Liver (tissue), 9 donors: ENCODE results near the gene ULK1. TPM values are rescaled to one million over a fixed set of nuclear protein-coding genes. Genes with fewer than 3 reads are reported as not detected.

Experiments used
- DNase-seq: peaks from one replicate; pipeline ENCODE4 v3.0.0-alpha.2; 2017; ENCODE audit warnings: low spot score
- H3K27ac ChIP-seq, 2 donors: one replicate each; pipeline ENCODE4 v1.7.0; 2013; ENCODE audit warnings: inconsistent platforms in 2 of 2, low read length in 2 of 2, control low read depth in 1 of 2, low read depth in 1 of 2, mild to moderate bottlenecking in 1 of 2
- H3K27me3 ChIP-seq, 4 donors: one replicate each; pipeline versions ENCODE4 v1.6.1 to v1.7.0; 2013; ENCODE audit warnings: low read length in 3 of 4, inconsistent platforms in 1 of 4, mild to moderate bottlenecking in 1 of 4, moderate library complexity in 1 of 4; ENCODE audit not compliant: control insufficient read depth in 4 of 4, insufficient read depth in 4 of 4
- H3K36me3 ChIP-seq, 4 donors: one replicate each; pipeline versions ENCODE4 v1.6.1 to v1.7.0; 2013; ENCODE audit warnings: low read length in 3 of 4, mild to moderate bottlenecking in 3 of 4, low read depth in 1 of 4, moderate library complexity in 1 of 4; ENCODE audit not compliant: control insufficient read depth in 4 of 4, insufficient read depth in 3 of 4
- H3K4me1 ChIP-seq, 4 donors: one replicate each; pipeline versions ENCODE4 v1.6.1 to v1.7.0; 2013; ENCODE audit warnings: low read length in 3 of 4, mild to moderate bottlenecking in 3 of 4, moderate library complexity in 1 of 4; ENCODE audit not compliant: control insufficient read depth in 4 of 4, insufficient read depth in 4 of 4
- H3K4me3 ChIP-seq, 3 donors: one replicate each; pipeline versions ENCODE4 v1.6.1 to v1.7.0; 2013; ENCODE audit warnings: low read length in 3 of 3, control low read depth in 1 of 3, low read depth in 1 of 3, mild to moderate bottlenecking in 1 of 3
- H3K9ac ChIP-seq, 2 donors: one replicate each; pipeline ENCODE4 v1.7.0; 2013; ENCODE audit warnings: low read length in 2 of 2, mild to moderate bottlenecking in 2 of 2, moderate library complexity in 2 of 2, control low read depth in 1 of 2, low read depth in 1 of 2
- H3K9me3 ChIP-seq, 4 donors: one replicate each; pipeline versions ENCODE4 v1.6.1 to v1.7.0; 2013; ENCODE audit warnings: low read length in 3 of 4; ENCODE audit not compliant: control insufficient read depth in 4 of 4
- ATF3 ChIP-seq: IDR thresholded peaks from 2 replicates; pipeline ENCODE4 v1.6.1; 2016; ENCODE audit warnings: antibody characterized with exemption
- EGR1 ChIP-seq, 2 donors: IDR thresholded peaks; 2 replicates each; pipeline ENCODE4 v1.6.1; 2016 to 2018; ENCODE audit warnings: antibody characterized with exemption in 2 of 2, low read depth in 2 of 2
- FOXA1 ChIP-seq: IDR thresholded peaks from 2 replicates; pipeline ENCODE4 v1.6.1; 2016; ENCODE audit warnings: antibody characterized with exemption
- FOXA2 ChIP-seq: IDR thresholded peaks from 2 replicates; pipeline ENCODE4 v1.6.1; 2016; ENCODE audit warnings: antibody characterized with exemption
- GABPA ChIP-seq, 2 donors: IDR thresholded peaks in 1 of 2; conservative IDR thresholded peaks in 1 of 2; 2 replicates each; pipeline ENCODE4 v1.6.1; 2016; ENCODE audit warnings: antibody characterized with exemption in 2 of 2, mild to moderate bottlenecking in 1 of 2, moderate library complexity in 1 of 2
- HNF4A ChIP-seq, 2 donors: conservative IDR thresholded peaks; 2 replicates each; pipeline ENCODE4 v1.6.1; 2016; ENCODE audit warnings: antibody characterized with exemption in 2 of 2, mild to moderate bottlenecking in 2 of 2
- HNF4G ChIP-seq: IDR thresholded peaks from 2 replicates; pipeline ENCODE4 v1.6.1; 2016; ENCODE audit warnings: antibody characterized with exemption
- JUND ChIP-seq, 2 donors: IDR thresholded peaks; 2 replicates each; pipeline ENCODE4 v1.6.1; 2016; ENCODE audit warnings: antibody characterized with exemption in 2 of 2
- NR2F2 ChIP-seq: IDR thresholded peaks from 2 replicates; pipeline ENCODE4 v1.6.1; 2016; ENCODE audit warnings: antibody characterized with exemption
- RAD21 ChIP-seq, 2 donors: IDR thresholded peaks; 2 replicates each; pipeline ENCODE4 v1.6.1; 2016; ENCODE audit warnings: antibody characterized with exemption in 2 of 2, mild to moderate bottlenecking in 2 of 2
- REST ChIP-seq: IDR thresholded peaks from 2 replicates; pipeline ENCODE4 v1.6.1; 2016; ENCODE audit warnings: antibody characterized with exemption, mild to moderate bottlenecking
- RXRA ChIP-seq, 2 donors: IDR thresholded peaks; 2 replicates each; pipeline ENCODE4 v1.6.1; 2017 to 2018; ENCODE audit warnings: antibody characterized with exemption in 2 of 2, mild to moderate bottlenecking in 1 of 2
- SP1 ChIP-seq: IDR thresholded peaks from 2 replicates; pipeline ENCODE4 v1.6.1; 2018; ENCODE audit warnings: antibody characterized with exemption, mild to moderate bottlenecking
- TAF1 ChIP-seq: conservative IDR thresholded peaks from 2 replicates; pipeline ENCODE4 v1.6.1; 2016; ENCODE audit warnings: antibody characterized with exemption, mild to moderate bottlenecking
- WGBS: extraction: QIAGEN DNeasy Blood & Tissue Kit; methylation state at CpG from one replicate; pipeline ENCODE4 v1.1.7; 2013; 5-methylcytosine and 5-hydroxymethylcytosine counted together
- polyA plus RNA-seq, 2 donors: library from polyadenylated mRNA; stranded (reverse) in 1 of 2; unstranded in 1 of 2; fragments of 200-250 nt in 1 of 2; fragments of >200 nt in 1 of 2; fragmentation: Nextera tagmentation in 1 of 2; extraction: Ambion mirVana in 1 of 2; gene quantifications; one replicate each; pipeline versions ENCODE4 v1.2.1 to v1.2.3, GENCODE V29; 2013 to 2015
- total RNA-seq, 2 donors: library from RNA; depleted of rRNA; stranded (reverse); fragments of >200 nt; gene quantifications; one replicate each; pipeline ENCODE4 v1.2.3, GENCODE V29; 2014
- TF ChIP-seq, protein P1 (sequence below): IDR thresholded peaks from 2 replicates; pipeline ENCODE4 v1.6.1; 2016; ENCODE audit warnings: antibody characterized with exemption
- TF ChIP-seq, protein P2 (sequence below): fragments of 150-350 bp; IDR thresholded peaks from 2 replicates; pipeline ENCODE4 v1.5.1; 2017; ENCODE audit warnings: improper control_type of control experiment, low read depth, low read length; ENCODE audit not compliant: missing input control
- TF ChIP-seq, protein P3 (sequence below): IDR thresholded peaks from 2 replicates; pipeline ENCODE4 v1.6.1; 2016; ENCODE audit warnings: antibody characterized with exemption
- donor health status: healthy.
- donor health status: healthy.
- donor health status: healthy.
- donor health status: healthy.
- donor health status: healthy.

Gene ULK1
- total and polyA plus RNA-seq, 4 donors, result 12.5 to 41.7 (median 15.1) TPM

- 88% methylated on average over 8 of the region's 8 CpGs for WGBS
- DNase-seq, result no peak
- no peak overlapping the region for H3K9ac ChIP-seq
- no peaks in the 10 kb centered on the region for H3K9me3 ChIP-seq
- no peak for TF ChIP-seq FOXA2
- no peak for TF ChIP-seq RXRA (IDR thresholded peaks at IDR 0.05)
- TF ChIP-seq JUND (IDR thresholded peaks at IDR 0.05), result no peak
- no peak for TF ChIP-seq ATF3
- TF ChIP-seq TAF1, result no peak
- TF ChIP-seq EGR1 (IDR thresholded peaks at IDR 0.05; ENCODE audit: low read depth in 2 of 2), result no peak
- no peak for TF ChIP-seq SP1
- TF ChIP-seq RAD21 (IDR thresholded peaks at IDR 0.05), result no peak
- TF ChIP-seq GABPA (IDR thresholded peaks at IDR 0.05 in 1 of 2, conservative IDR thresholded peaks at IDR 0.05 in 1 of 2), result no peak
- TF ChIP-seq, protein P1, sequence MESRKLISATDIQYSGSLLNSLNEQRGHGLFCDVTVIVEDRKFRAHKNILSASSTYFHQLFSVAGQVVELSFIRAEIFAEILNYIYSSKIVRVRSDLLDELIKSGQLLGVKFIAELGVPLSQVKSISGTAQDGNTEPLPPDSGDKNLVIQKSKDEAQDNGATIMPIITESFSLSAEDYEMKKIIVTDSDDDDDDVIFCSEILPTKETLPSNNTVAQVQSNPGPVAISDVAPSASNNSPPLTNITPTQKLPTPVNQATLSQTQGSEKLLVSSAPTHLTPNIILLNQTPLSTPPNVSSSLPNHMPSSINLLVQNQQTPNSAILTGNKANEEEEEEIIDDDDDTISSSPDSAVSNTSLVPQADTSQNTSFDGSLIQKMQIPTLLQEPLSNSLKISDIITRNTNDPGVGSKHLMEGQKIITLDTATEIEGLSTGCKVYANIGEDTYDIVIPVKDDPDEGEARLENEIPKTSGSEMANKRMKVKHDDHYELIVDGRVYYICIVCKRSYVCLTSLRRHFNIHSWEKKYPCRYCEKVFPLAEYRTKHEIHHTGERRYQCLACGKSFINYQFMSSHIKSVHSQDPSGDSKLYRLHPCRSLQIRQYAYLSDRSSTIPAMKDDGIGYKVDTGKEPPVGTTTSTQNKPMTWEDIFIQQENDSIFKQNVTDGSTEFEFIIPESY, result no peak
- TF ChIP-seq, protein P2, sequence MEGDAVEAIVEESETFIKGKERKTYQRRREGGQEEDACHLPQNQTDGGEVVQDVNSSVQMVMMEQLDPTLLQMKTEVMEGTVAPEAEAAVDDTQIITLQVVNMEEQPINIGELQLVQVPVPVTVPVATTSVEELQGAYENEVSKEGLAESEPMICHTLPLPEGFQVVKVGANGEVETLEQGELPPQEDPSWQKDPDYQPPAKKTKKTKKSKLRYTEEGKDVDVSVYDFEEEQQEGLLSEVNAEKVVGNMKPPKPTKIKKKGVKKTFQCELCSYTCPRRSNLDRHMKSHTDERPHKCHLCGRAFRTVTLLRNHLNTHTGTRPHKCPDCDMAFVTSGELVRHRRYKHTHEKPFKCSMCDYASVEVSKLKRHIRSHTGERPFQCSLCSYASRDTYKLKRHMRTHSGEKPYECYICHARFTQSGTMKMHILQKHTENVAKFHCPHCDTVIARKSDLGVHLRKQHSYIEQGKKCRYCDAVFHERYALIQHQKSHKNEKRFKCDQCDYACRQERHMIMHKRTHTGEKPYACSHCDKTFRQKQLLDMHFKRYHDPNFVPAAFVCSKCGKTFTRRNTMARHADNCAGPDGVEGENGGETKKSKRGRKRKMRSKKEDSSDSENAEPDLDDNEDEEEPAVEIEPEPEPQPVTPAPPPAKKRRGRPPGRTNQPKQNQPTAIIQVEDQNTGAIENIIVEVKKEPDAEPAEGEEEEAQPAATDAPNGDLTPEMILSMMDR, result no peak
- no peak for TF ChIP-seq FOXA1
- TF ChIP-seq NR2F2, result no peak
- H3K4me3 ChIP-seq, result no peak overlapping the region
- peaks cover 5 to 40% (median 17%) of the 10 kb centered on the region in 4 donors for H3K36me3 ChIP-seq
- no peak overlapping the region for H3K27ac ChIP-seq
- no peaks in the 10 kb centered on the region for H3K4me1 ChIP-seq
- no peaks in the 10 kb centered on the region for H3K27me3 ChIP-seq
Measured at GRCh38 chr12:131940141-131940547, 45.7 kb downstream of the ULK1 start.

DNA sequence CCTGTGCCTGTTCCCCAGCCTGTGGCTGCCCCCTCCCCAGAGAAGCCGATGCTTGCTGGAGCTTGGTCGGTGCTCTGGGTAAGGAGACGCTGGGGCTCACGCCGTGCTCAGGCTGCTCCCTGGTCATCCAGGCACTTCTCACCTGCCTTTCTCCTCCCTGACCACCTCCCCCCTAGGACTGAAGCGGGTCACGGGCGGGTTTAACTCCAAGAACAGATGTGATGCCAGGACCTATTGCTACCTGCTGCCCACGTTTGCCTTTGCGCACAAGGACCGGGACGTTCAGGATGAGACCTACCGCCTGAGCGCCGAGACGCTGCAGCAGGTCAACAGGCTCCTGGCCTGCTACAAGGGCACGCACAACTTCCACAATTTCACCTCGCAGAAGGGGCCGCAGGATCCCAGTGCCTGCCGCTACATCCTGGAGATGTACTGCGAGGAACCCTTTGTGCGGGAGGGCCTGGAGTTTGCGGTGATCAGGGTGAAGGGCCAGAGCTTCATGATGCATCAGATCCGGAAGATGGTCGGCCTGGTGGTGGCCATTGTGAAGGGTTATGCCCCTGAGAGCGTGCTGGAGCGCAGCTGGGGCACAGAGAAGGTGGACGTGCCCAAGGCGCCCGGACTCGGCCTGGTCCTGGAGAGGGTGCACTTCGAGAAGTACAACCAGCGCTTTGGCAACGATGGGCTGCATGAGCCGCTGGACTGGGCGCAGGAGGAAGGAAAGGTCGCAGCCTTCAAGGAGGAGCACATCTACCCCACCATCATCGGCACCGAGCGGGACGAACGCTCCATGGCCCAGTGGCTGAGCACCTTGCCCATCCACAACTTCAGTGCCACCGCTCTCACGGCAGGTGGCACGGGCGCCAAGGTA, 46.9 kb downstream of the ULK1 start:
- no peaks in the 10 kb centered on the region for H3K4me1 ChIP-seq
- no peak for DNase-seq
- no peak overlapping the region for H3K4me3 ChIP-seq
- no peak overlapping the region for H3K27ac ChIP-seq
- no peaks in the 10 kb centered on the region for H3K9me3 ChIP-seq
- H3K36me3 ChIP-seq, result peaks cover 5 to 39% (median 15%) of the 10 kb centered on the region in 4 donors
- H3K9ac ChIP-seq, result no peak overlapping the region
- H3K27me3 ChIP-seq, result no peaks in the 10 kb centered on the region
- 97% methylated on average over 46 of the region's 46 CpGs for WGBS
- TF ChIP-seq RAD21 (IDR thresholded peaks at IDR 0.05), result no peak
- TF ChIP-seq FOXA2, result no peak
- no peak for TF ChIP-seq TAF1
- TF ChIP-seq, protein P3, sequence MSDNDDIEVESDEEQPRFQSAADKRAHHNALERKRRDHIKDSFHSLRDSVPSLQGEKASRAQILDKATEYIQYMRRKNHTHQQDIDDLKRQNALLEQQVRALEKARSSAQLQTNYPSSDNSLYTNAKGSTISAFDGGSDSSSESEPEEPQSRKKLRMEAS, result no peak
- no peak for TF ChIP-seq EGR1 (IDR thresholded peaks at IDR 0.05; ENCODE audit: low read depth in 2 of 2)
- TF ChIP-seq RXRA (IDR thresholded peaks at IDR 0.05), result no peak
- TF ChIP-seq, protein P2, result no peak
- TF ChIP-seq JUND (IDR thresholded peaks at IDR 0.05), result no peak
- TF ChIP-seq GABPA (IDR thresholded peaks at IDR 0.05 in 1 of 2, conservative IDR thresholded peaks at IDR 0.05 in 1 of 2), result no peak
- TF ChIP-seq HNF4G, result no peak
- TF ChIP-seq HNF4A (conservative IDR thresholded peaks at IDR 0.05), result no peak
- no peak for TF ChIP-seq ATF3
- TF ChIP-seq REST, result no peak
- no peak for TF ChIP-seq NR2F2
- TF ChIP-seq, protein P1, result no peak
